GM21423 (cell line): ENCODE data around the gene SCLY.

Experiments used
- ATAC-seq: cut with Tn5 transposase; IDR thresholded peaks from one replicate; pipeline ENCODE4 v1.9.1; 2021; ENCODE audit warnings: mild to moderate bottlenecking, moderate library complexity; ENCODE audit not compliant: unreplicated experiment

SCLY gene

DNA sequence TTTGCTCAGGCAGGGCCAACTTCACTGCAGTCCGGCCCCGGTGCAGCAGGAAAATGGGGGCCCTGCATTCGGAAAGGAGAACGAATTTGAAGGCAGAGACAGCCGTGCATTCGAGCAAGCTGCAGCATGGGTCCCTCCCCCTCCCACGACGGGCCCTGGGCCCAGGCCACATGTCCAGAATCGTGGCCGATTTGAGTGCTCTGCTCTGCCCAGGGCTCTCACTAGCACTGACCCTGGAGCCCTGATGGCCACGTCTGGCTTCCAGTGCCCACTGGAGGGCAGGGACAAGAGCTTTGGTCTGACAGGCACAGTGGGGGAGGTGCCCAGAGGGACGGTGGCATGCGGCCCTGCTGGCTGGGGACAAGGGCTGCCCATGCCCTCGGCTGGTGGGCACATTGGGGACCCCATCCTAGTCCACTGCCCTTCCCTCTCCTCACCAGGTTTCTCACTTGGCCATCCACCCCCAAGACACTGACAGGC, 63.2 kb downstream of the SCLY start:
- ATAC-seq, result no peak

DNA sequence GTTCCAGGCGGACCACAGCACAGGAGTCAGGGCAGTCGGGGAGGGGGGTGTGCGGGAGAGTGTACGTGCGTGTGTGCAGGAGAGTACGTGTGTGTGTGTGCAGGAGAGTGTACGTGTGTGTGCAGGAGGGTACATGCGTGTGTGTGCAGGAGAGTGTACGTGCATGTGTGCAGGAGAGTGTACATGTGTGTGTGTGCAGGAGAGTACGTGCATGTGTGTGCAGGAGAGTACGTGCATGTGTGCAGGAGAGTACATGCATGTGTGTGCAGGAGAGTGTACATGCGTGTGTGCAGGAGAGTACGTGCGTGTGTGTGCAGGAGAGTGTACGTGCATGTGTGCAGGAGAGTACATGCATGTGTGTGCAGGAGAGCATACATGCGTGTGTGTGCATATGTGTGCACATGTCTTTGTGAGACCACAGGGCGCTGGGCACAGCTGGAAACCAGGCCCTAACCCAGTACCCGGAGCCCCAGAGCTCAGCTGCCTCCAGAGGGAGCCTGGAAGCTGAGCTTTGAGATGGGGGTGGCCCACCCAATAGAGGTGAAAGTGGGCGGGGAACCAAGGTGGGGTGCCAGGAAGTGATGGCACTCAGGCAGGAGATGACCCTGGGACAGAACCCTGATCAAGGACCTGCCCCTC, 63.8 kb downstream of the SCLY start:
- ATAC-seq, result no peak

DNA sequence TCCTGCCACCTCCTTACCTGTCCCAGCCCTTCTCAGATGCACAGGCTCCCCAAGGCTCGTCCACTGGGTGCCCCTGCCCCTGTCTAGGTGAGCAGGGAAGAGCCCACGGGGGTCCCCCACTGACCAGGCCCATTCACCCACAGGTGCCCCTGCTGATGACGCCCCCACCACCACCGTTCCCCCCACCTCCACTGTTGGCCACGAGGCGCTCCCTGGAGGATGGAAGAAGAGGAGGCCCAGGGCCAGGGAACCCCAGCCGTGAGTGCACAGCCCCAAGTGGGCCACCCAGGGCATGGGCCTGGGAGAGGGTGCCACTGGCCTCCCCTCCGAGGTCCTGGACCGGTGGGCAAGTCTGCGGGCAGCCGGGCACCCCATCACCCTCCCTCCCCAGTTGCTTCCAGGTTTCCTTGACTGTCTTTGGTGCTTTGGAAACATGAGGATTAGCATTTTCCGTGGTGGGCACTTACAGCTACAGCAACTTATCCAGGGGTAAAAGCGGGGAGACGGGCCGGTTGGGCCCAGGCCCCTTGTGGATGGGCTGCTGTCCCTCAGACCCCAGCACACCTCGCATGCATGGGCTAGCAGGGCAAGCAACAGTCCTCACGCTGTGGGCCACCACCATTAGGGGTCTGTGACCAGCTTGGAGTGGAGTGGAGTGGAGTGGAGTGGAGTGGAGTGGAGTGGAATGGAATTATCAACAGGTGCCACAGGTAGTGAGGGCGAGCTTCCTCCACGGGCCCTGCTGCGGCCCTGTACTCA, 64.5 kb downstream of the SCLY start:
- no peak for ATAC-seq

DNA sequence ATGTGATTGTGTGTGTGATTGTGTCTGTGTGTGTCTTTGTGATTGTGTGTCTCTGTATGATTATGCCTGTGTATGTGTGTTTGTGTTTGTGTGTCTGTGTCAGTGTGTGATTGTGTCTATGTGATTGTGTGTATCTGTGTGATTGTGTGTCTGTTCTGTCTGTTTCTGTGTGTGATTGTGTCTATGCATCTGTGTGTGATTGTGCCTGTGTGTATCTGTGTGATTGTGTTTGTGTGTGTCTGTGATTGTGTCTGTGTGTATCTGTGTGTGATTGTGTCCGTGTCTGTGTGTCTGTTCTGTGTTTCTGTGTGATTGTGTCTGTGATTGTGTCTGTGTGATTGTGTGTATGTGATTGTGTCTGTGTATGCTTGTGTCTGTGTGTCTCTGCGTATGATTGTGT, 65.5 kb downstream of the SCLY start:
- no peak for ATAC-seq

DNA sequence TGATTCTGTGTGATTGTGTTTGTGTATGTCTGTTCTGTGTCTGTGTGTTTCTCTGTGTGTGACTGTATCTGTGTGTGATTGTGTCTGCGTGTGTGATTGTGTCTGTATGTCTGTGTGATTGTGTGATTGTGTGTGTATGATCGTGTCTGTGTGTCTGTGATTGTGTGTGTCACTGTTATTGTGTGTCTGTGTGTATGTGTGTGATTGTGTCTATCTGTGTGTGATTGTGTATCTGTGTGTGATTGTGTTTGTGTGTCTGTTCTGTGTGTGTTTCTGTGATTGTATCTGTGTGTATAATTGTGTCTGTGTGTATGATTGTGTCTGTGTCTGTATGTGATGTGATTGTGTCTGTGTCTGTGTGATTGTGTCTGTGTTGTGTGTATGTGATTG, 66.0 kb downstream of the SCLY start:
- ATAC-seq, result no peak

DNA sequence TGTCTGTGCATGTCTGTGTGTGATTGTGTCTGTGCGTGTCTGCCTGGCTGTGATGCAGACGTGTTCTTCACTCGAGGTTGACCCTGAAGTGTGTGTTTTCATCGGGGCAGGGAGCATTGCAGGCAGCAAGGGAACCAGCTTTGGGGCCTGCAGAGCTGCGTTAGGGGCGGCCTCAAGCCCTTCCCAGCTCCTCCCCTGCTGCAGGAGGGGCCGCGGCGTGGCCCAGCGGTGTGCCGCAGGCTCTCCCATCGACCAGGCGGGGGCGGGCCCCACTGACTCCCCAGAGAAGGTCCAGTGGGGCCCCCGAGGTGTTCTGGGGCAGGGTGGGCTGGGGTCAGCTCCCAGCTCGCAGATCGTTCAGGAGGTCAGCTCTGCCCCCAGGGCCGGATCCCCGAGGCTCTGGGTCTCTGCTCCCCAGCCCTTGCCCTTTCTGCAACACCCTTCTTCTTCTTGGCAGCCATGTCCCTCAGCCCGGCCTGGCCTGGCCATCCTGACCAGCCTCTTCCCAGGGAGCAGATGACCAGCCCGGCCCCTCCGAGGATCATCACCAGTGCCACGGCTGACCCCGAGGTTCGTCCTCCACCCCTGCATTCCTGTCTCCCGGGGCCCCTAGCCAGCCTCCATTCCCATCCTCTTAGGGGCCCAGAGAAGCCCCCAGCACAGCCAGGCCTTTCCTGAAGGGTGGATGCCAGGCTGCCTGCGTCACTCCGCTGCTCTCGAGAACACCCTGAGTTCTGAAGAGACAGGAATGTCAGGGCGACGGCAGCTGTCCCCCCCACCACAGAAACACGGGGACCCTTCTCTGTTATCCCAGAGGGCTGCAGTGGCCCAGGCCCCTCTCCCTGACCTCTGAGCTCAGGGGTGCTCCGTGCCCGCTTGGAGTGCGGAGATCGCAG, 66.6 kb downstream of the SCLY start:
- no peak for ATAC-seq

DNA sequence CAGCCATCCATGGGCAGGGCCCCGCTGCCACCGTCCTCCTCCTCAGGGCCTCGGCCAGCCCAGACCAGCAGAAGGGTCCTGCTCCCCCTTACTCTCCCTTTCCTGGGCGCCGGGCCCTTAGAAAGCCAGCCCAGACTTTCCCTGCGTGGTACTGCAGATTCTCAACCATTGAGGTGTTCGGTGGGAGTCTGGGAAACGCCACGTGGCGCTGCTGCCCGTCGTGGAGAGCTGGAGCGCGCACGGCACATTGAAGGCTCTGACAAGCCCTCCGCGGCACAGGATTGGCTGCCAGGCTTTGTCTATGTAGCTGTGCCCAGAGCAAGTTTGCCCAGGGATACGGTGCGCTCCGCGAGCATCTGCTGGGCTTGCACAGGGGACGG, 67.2 kb downstream of the SCLY start:
- ATAC-seq, result no peak

DNA sequence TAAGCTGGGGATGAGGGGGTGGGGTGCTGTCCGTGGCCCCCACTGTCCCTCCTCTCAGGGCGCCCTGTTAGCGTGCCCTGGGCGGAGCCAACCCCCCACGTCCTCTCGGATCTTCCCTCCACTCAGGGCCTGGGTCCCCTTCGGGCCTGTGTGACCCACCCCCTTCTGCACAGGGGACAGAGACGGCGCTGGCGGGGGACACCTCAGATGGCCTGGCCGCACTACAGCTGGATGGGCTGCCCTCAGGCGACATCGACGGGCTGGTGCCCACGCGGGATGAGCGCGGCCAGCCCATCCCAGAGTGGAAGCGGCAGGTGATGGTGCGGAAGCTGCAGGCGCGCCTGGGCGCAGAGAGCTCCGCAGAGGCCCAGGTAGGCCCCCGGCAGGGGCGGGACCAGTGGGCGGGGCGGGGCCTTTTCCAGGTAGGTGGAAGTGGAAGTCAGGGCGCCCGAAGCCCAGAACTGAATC, 67.8 kb downstream of the SCLY start:
- no peak for ATAC-seq

DNA sequence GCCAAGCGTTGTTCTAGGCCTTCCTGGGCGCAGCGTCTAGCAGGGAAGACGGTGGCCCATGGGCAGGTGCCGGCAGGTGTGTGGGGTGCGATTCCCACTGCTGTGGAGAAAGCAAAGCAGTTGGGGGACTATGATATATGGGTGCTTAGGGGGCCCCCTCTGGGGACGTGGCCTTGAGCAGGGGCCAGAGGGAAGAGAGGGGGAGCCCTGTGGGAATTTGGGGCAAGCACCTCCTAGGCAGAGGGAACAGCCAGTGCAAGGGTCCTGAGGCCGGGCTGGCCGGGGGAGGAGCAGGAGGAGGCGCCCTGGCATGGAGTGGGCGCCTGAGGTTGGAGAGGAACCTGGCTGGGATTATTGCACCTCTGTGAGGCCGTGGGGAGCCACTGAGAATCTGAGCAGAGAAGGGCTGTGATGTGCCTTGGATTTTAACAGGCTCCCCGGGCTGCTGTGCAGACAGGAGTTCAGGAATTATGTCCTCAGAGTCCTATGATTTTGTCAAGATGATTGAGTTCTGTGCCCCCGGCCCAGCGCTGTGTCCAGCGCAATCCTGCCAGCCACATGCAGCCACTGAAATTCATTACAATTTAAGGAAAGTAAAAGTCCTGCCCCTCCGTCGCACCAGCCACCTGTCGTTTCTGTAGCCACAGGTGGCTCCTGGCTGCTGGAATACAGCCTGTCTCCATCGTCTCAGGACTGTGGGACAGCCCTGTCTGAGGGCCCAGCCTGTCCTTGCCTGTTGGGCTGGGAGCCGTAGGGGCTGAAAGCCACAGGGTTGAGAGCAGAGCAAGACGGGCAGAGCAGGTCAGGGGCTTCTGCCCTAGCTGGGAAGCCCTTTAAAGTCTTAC, 68.6 kb downstream of the SCLY start:
- no peak for ATAC-seq

DNA sequence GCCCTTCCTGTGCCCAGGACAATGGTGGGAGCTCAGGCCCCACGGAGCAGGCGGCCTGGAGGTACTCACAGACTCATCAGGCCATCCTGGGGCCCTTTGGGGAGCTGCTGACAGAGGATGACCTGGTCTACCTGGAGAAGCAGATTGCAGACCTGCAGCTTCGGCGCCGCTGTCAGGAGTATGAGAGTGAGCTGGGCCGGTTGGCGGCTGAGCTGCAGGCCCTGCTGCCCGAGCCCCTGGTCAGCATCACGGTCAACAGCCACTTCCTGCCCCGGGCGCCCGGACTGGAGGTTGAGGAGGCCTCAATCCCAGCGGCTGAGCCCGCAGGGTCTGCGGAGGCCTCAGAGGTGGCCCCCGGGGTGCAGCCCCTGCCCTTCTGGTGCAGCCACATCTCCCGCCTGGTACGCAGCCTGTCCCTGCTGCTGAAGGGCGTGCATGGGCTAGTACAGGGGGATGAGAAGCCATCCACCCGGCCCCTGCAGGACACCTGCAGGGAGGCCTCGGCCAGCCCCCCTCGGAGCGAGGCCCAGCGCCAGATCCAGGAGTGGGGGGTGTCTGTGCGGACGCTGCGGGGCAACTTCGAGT, 69.4 kb downstream of the SCLY start:
- ATAC-seq, result no peak

DNA sequence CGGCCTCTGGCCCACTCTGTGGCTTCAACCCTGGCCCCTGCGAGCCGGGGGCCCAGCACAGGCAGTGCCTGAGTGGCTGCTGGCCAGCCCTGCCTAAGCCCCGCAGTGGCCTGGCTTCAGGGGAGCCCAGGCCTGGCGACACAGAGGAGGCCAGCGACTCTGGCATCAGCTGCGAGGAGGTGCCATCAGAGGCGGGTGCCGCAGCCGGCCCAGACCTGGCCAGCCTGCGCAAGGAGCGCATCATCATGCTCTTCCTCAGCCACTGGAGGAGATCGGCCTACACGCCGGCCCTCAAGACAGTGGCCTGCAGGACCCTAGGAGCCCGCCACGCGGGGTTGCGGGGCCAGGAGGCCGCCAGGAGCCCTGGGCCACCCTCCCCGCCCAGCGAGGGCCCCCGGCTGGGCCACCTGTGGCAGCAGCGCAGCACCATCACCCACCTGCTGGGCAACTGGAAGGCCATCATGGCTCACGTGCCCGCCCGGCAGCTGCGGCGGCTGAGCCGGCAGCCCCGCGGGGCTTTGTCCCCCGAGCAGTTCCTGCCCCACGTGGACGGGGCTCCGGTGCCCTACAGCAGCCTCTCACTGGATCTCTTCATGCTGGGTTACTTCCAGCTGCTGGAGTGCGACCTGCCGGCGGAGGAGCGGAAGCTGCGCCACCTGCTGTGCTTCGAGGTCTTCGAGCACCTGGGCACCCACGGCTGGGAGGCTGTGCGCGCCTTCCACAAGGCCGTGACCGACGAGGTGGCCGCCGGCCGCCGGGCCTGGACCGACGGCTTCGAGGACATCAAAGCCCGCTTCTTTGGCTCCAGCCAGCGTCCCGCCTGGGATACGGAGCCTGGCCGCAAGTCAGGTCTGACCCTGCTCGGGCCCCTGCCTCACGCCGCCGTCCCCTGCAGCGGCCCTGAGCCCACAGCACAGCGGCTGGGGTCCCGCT, 70.2 kb downstream of the SCLY start:
- no peak for ATAC-seq

DNA sequence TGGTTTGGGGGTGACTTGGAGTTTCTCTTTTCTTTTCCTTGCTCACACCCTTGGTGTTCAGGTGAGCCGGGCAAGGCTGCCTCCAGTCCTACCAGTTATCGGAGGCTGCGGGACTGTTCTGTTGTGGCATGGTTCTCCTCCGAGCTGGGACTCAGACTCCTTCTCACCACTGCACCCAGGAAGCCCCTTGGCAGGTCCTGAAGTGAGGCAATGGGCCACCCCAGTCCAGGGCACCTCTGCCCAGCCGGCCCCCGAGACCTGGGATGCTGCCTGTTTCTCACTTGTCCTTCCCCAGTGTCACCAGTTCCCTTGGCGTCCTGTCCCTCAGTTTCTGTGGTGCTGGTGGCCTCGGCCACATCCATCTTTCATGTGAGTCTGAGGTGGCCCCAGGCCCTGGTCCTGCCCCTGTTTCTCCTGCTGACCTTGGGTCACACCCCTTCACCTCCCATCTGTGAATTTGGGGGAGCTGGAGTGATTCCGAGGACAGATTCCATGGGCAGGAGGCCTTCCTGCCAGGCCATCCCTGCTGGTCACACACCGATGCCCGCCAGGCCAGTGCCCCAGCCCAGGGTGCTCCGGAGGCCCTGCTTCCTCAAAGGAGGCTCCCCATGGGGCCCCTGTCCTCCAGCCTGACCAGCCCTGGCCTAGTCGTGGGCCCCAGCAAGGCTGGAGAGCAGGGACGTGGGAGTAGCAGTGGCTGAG, 71.1 kb downstream of the SCLY start:
- no peak for ATAC-seq

DNA sequence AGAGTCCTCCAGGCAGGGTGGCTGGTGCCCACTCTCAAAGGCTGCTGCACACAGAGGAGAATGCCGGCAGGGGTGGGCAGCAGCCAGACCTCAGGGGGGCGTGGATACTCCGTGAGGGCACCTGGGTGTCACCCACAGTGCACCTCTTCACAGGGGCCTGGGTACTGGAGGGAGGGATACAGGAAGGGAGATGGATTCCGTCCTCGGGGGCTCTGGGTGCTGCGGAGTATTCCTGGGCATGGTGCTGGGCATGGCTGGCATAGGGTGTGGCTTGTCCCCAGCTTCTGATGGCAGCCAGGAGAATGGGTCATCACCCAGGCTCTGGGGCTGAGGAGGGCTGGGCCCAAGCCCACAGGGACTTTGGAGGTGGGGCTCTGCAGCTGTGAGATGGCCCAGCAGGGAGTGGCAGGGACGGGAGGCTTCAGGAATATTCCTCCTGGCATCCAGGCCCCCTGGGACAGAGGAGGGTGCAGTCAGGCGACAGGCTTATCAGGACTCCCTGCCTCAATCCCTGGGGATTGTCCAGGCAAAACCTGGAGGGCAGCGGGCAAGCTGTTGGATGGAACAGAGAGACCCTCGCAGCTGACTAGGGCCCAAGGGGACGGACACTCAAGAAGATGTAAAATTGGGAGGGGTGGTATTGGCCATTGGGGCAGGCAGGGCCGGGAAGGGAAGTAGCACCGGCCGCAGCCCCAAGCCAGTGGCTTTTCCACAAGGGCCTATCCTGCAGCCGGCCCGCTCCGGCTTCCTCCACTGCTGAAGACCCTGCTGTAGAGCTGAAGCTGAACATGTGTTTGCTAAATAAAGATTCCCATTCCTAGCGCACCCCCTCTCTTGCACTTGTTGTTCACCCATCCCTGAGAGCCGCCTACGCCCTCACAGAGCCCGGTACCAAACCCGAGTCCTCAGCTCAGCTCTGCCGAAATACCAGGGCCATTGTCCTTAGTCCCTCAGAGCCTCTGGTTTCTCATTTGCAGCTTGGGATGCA, 72.0 kb downstream of the SCLY start:
- ATAC-seq, result no peak

DNA sequence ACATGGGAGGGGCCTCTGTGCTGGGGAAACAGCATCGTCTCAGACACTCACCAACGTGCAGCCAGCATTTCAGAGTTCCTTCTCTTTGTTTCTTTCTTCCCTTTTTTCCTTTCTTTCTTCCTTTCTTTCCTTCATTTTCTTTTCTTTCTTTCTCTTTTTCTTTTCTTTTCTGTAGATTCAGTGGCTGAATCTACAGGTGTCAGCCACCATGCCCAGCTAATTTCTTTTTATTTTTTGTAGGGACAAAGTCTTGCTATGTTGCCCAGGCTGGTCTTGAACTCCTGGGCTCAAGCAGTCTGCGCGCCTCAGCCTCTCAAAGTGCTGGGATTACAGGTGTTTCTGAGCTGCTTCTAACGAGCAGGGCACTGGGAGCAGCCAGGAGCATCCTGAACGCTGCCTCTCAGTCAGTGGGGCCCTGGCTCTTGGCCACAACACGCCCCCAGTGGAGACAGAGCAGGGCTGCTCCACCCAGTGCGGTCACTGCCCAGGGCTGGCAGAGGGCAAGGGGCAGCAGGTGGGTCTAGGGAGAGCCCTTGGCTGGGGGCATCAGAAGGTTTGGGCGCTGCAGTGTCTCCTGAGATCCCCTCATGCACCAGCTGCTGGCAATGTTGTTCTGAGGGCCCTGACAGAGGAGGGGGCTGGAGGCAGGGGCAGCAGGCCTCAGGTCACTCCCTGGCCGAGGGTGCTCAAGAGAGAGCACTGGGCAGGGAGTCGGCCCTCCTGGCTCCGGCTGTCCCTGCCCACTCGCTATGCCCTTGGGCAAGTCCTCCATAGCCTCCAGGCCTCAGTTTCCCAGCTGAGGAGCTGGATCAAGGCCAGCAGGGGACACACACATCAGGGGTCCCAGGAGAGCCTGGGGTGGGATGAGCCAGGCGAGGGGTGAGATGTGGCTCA, 72.9 kb downstream of the SCLY start:
- no peak for ATAC-seq

DNA sequence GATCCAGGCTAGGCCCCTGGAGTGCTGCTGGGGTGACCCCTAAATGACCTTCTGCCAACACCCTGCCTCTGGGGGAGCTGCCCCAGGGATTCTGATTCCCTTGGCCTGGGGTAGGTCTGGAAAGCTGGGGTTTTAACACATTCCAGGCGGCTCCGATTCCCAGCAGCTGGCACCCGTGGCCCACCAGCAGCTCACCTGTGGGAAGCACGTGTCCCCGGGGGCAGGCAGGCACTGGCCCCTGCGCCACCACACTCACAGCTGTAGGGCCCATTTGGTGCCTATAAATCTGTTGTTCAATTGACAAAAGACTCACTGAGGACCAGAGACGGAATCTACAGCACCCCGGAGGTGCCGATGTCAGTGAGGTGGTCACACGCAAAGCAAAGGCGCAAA, 73.6 kb downstream of the SCLY start:
- no peak for ATAC-seq

DNA sequence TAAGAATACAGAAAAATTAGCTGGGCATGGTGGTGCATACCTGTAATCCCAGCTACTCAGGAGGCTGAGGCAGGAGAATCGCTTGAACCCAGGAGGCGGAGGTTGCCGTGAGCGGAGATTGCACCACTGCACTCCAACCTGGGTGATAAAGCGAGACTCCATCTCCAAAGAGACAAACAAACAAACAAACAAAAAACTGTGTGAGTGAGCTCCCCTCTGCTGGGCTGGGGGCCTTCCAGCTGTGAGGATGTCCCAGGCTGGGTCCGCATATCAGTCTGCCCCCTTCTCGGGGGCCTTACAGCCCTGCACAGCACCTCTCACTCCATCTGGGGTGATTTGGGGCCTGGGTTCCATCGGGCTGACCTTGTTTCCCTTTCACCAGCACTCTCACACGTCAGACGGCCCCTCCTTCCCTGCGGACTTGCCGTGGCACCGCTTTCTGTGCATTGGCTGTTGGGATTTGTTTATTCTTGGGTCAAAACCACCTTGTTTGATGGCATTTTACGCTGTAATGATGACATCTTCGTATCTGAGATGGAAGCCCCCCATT, 74.9 kb downstream of the SCLY start:
- ATAC-seq, result no peak
